ENCODE measurements around the gene RAB11FIP5.

GRCh38 chr2:73106791-73107190, 6.0 kb downstream of the RAB11FIP5 start:
- TF ChIP-seq CTCF (IDR thresholded peaks at IDR 0.05; ENCODE audit: insufficient read depth, low read length, poor library complexity, severe bottlenecking) (no peak), EZH2phosphoT487 (conservative IDR thresholded peaks at IDR 0.05; ENCODE audit: low read length) (no peak)
